NCI-H146 (cell line): ENCODE results near the gene B3GNT8.
"Not testable (repeated sequence)": the region's sequence is repeated elsewhere in the genome, so short reads cannot be mapped to it uniquely, and the experiment has no call there.

Experiments
- DNase-seq: peaks from one replicate; lab custom pipeline; 2025; lab: John Stamatoyannopoulos, UW

B3GNT8 gene, protein sequence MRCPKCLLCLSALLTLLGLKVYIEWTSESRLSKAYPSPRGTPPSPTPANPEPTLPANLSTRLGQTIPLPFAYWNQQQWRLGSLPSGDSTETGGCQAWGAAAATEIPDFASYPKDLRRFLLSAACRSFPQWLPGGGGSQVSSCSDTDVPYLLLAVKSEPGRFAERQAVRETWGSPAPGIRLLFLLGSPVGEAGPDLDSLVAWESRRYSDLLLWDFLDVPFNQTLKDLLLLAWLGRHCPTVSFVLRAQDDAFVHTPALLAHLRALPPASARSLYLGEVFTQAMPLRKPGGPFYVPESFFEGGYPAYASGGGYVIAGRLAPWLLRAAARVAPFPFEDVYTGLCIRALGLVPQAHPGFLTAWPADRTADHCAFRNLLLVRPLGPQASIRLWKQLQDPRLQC

DNA sequence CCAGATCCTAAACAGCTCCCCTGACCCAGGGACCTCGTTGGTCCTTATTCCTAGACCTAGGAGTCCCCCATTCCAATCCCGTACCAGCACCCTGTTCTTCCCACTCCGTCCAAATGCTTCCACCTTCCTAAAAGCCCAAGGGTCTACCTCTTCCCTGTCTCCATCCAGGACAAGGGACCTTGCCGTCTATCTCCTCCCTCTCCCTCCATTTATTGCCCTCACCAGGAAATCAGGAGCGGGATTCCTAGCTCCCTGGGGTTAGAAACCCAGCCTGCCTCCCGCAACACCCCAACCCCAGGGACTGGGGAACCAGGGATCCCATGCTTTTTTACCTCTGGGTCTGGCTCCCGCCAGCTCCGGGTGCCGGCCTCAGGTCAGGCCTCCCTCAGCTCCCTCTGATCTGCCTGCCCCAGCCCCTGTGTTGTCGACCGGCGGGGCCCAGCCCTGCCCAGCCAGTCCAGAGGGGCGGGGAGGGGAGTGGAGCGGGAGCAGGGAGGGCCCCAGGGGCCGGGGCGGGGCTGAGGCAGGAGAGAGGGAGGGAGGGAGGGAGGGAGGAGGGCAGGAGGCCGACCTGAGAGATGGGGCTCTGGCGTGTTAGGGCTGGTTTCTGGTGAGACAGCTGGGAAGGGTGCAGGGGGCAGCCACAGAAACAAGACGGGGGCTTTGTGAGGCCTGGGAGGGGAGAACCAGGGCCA lies at the start of gene B3GNT8:
Gene B3GNT8 (minus strand): TSS at position 423 of the 695 bp plus-strand sequence. CDS start 596 bp downstream, outside the sequence.
- DNase-seq, result peak; percentile 13

DNA sequence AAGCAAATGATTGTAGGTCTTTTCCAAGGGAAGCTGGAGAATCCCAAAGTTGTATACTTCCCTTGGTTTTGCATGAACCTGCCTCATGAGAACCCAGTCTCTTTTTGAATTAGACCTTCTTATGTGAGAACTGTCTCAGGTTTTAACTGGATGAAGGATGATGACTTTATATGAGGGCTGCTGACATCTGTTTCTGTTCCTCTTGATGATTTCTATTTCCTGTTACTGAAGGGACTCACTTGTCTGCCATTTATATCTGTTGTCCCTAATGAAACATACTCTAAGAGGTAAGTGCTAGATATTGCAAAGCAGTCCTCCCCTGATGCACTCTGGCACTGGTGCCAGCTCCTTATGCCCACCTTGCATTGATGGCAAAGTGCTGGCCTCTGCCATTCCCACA lies 49.4 kb upstream of the B3GNT8 start:
- no peak for DNase-seq

DNA sequence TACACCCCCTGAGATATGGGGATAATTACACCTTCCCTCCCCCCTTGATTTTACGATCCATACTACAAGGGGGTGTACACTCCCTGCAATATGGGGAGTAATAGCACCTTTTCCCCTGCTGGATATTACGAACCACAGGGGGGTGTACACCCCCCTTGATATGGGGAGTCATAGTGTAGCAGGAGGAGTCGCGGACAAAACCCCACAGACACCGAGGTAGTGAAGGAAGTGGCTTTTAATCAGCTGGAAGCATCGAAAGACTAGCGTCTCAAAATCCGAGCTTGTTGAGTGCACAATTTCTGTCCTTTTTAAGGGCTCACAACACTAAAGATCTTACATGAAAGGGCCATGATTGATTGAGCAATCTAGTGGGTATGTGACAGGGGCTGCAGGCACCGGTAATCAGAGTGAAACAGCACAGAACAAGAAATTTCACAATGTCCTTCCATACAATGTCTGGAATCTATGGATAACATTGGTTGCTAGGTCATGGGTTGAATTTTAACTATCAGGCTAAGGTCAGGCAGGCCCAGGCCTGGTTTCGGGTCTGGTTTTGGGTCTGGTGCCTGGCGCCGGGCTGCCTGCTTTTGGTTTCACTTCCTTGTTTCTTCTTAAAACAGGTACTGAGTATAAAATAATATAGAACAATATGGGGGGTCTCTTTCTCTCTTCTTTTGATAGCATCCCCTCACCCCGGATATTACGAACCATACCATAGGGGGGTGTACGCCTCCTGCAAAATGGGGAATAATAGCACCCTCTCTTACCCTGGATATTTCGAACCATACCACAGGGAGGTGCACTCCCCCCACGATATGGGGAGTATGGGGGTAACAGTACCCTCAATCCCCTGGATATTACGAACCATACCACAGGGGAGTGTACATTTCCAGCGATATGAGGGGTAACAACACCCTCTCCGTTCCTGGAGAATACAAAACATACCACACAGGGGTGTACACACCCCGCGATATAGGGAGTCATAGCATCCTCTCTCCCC lies 36.4 kb upstream of the B3GNT8 start:
- not testable (repeated sequence) for DNase-seq

DNA sequence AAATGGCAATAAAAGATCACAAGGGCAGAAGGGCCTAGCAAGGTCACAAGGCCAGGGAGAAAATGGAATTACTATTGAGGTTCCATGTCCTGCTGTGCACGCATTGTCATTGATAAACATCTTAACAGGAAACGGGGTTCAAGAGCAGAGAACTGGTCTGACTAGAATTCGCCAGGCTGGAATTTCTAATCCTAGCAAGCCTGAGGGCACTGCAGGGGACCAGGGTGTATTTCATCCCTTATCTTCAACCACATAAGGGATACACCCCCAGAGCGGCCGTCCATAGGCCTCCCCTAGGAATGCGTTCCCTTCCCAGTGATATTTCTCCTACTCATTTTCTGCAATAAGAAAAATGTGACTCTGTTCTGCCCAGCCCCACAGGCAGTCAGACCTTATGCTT lies 35.3 kb upstream of the B3GNT8 start:
- DNase-seq, result no peak

DNA sequence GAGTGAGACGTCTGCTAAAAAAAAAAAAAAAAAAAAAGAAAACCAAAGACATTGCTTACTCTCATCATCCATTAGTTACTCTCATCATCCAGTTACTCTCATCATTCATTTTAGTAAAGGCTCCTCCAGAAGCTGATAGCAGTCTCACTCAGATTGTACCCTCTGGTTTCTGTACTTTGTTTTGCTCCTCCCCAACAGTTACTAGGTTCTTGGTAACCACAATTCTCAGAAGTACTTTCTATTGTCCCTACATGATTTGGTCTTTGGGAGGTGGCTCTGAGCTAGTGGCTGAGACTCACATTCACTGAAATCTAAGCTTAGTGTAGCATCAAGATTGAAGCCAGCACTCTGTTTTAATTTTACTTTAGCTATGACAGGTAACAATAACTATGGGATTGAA lies 30.1 kb upstream of the B3GNT8 start:
- no peak for DNase-seq

DNA sequence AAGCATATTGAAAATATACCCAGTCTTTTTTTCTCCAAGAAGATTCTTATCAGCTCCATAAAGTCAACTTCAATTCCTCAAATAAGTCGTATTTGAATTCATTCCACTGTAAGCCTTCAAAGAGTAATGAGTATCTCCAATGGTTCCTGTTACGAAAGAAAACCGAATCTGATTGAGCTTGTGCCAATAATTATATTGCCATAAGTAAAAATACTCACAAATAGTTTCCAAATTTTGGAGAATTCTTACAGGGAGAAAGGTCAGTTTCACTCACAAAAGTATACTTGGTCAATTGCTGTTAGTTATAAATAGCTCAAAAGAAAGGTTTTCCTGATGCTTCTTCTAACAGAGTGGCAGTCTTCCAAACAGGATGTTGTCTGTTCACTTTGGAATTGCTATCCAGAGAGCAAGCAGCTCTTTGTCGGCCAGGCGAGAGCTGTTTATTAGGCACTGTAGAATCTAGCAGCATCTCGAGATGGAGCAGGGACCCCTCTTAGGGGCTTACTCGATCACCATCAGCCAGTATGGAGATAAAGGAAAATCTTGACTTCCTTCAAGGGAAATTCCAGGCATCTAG lies 29.3 kb upstream of the B3GNT8 start:
- no peak for DNase-seq

DNA sequence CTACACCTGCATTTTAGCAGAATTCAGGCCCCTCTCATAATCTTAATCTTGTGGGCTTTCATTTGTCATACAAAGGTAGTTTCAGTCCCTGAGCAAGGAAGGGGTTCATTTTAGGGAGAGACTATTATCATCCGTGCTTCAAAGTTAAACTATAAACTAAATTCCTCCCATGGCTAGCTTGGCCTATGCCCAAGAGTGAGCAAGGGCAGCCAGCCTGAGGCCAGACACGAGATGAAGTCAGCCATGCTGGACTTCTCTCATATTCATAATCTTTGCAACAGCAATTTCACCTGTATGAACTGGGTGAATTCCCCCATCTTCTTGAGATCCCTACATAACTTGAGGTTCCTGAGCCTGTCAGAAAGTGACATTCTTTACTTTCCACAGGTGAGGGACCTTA lies 28.8 kb upstream of the B3GNT8 start:
- no peak for DNase-seq

DNA sequence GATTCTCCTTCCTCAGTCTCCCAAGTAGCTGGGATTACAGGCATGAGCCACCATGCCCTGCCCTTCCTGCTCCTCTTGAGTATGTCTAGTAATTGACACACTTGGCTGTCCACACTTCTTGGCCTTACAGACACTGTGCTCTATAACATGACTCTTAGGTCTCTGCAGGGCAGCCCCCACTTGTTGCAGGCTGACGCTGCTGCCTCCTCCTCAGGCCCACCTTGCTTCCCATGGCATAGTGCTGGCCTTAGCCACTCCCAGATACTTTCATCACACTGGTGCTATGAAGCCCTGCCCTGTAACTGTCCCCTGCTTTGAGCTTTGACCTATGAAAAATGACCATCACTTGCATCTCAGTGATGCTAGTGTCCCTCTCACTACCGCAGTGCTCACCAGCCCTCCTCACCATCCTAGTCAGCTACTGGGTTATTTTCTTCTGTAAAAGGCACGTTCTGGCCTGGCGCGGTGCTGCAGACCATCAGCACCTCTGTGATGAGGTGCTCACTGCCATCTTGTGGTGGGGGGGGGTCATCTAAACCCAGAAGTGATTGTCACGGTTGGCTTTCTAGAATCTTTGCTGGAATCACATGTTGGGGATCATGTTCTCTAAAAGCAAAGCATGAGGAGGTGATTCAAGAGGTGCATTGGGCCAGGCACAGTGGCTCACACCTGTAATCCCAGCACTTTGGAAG lies 25.6 kb upstream of the B3GNT8 start:
- no peak for DNase-seq

DNA sequence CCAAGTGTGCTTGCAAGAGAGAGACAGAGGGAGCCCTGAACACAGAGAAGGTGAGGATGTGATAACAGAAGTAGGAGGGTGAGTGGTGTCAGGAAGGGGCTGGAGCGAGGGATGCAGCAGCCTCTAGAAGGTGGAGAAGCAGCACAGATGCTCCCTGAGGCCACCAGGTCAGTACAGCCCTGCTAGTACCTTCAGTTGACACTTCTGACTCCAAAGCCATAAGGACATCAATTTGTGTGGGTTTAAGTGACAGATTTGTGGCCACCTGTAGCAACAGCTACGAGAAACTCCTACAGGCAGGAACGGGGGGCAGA lies 22.6 kb upstream of the B3GNT8 start:
- no peak for DNase-seq

DNA sequence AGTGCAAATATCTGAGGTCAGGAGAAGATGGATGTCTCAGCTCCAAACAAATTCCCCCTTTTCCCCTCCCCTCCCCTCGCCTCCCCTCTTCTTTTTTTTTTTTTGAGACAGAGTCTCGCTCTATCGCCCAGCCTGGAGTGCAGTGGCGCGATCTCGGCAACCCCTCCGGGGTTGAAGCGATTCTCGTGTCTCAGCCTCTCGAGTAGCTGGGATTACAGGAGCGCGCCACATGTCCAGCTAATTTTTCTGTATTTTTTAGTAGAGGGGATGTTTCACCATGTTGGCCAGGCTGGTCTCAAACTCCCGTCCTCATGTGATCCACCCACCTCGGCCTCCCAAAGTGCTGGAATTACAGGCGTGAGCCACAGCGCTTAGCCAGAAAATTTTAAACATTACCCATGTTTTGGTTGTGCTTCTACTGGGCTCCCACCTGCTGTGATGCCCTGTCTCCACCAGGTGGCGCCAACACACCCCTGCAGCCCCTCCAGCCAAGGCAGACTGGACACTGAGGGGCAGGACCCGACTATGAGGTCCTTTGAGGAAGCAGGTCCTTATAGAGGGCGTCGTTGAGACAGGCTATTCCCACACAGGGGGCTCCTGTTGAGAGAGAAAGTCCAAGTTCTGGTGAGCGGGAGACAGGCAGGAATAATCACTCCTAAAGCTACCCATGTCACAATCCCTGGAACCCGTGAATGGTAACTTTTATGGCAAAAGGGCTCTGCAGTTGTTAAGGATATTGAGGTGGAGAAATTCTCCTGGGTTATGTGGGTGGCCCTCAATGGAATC lies 22.1 kb upstream of the B3GNT8 start:
- DNase-seq, result peak; percentile 69

DNA sequence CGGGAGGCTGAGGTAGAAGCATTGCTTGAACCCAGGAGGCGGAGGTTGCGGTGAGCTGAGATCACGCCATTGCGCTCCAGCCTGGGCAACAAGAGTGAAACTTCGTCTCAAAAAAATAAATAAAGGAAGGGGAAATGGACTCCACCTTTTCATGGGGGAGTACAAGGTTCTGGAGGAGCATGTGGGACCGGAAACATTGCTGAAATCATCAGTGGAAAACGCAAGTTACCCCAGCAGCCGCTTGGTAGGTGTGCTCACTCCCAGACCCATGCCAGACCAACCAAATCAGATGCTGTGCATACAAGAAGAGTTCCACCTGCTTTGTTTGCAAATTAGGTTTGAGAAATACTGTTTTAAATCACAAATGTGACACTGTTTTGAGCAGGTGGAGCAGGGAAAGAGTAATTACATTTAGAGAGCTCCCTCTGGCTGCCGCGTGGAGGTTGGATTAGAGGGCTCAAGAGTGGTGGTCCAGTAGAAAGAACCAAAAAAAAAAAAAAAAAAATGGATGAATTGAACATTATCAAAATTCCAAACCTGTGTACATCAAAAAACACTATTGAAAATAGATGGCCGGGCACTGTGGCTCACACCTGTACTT lies 20.7 kb upstream of the B3GNT8 start:
- no peak for DNase-seq

DNA sequence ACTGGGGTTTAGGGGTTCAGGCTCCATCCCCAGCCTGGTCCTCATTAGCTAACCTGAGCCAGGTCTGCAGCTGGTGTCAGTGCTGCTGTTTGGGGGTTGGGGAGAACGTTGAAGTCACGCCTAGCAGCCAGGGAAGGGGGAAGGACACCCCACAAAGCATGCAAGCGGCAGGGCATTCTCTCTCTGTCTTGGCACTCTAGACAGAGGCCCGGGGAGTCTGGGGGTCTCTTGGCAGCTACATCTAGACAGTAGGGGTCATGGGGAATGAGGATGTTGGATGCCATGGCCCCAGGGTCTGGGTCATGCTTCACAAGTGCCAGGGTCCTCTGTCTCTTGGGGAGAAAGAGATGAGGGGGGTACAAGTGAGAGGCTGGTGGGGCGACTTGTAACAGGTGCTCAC lies 18.4 kb upstream of the B3GNT8 start:
- no peak for DNase-seq

DNA sequence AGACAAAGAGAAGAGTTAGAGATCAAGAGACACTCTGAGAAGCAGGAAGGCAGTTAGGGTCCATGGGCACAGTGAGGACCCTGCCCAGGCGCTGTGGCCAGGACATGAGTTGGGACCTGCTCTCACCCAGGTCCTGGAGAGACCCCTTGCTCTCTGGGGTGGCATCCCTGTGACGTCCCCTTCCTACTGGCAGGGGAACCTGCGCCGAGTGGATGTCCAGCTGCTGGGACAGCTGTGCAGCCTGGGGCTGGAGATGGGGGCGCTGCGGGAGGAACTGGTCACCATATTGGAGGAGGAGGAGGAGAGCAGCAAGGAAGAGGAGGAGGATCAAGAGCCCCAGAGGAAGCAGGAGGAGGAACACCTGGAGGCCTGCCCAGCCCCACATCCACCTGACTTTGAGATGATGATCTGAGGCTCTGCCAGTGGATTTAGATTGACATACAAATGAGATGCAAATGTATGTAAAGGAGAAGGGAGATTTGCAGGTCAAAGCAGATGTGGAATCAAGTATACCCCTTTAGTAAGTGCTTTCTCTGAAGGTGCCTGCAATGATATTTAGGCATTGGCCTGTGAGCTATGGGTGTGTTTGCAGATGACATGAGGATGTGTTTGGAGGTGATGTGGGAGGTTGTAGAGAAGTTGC lies 16.8 kb upstream of the B3GNT8 start:
- DNase-seq, result no peak

DNA sequence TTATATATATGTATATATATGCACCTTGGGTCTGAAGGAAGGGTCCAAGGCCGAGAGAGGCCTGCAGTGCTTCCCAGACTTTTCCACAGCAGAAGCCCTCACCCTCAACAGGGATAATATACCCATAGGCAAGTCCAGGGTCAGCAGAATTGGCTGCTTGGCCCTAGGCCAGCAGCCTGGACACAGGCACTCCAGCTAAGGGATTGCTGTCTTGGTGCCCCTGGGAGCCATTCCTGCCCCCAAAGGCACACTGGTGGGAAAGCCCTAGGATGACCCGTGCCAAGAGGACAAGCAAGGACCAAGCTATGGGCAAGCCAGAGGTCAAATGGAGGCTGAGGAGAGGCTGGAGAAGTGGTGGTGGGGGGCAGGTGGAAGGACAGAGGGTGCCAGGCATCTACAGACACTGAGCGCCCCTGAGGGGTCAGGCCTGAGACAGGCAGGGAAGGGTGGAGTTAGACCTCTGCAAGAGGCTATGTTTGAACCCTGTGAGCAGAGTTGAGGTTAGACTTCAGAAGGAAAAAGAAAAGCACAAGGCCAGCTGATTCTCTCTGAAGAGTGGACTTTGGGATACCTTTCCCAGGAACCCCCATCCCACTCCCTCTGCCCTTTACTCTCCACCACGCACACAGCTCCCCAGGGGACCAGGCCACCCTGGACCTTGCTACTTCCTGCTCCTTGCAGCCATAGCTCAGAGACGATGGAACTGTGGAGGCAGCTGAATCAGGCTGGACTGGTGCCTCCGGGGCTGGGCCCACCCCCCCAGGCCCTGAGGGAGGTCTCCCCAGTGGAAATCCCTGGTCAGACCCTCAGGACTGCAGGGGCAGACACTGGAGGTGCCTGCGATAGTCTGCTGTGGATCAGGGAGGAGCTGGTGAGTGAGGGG lies 15.5 kb upstream of the B3GNT8 start, which contains the start of gene ERICH4:
Gene ERICH4 (plus strand): TSS at position 684 of the 883 bp plus-strand sequence. CDS start 14 bp downstream, at position 698.
- DNase-seq, result no peak

DNA sequence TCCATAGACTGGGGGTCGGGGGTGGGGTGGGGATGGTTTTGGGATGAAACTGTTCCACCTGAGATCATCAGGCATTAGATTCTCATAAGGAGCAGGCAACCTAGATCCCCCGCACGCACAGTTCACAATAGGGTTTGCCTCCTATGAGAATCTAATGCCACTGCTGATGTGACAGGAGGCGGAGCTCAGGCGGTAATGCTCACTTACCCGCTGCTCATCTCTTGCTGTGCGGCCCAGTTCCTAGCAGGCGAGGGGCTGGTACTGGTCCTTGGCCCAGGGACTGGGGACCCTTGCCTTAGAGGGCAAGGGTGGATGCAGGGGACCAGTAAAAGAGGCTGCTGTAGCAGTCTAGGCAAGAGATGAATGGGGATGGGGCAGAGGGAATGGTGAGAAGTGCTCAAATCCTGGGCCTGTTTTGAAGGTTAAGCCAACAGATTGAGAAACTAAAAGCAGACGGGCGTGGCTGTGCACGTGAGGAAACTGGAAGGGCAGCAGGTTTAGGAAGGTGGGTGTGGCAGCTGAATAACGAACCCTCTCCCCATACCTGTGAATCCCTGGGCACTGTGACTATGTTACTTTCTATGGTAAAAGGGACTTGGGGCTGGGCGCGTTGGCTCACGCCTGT lies 14.3 kb upstream of the B3GNT8 start:
- no peak for DNase-seq

DNA sequence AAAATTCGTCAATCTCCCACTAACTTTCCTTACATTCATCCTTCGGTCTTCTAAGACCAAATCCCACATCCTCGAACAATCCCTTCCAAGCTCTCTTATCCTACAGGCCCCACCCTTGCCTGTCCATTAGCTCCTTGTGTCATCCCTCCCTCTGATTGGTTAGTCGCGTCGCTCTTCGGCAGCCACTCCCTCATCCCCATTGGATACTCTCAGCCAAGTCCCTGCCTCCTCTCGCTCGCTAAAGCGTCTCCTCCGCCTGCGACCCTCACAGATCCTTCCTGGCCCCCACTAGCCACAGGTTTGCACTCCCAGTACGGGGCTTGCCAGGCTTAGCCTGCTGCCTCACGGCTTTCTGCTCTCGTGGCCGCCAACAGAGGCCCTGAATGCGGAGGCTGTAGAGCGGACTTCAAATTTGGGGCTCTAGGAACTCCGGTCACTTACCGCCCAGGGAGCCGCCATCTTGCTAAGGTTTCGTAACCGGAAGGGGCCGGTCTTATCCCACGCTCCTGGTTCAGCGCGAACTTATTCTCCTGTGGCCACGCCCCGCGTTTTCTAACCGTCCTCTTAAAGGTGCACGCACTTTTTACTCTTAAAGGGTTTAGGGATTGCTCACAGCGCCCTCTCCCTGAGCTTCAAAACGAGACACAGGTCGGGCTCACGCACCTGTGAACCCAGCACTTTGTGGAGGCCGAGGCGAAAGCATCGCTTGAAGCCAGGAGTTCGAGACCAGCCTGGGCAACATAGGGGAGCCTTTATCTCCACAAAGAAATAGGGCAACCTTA lies 12.5 kb upstream of the B3GNT8 start, which contains the start of gene DMAC2:
Gene DMAC2 (minus strand): TSS at position 472 of the 782 bp plus-strand sequence. CDS start 13 bp downstream, at position 459.
- peak; percentile 99 for DNase-seq

DNA sequence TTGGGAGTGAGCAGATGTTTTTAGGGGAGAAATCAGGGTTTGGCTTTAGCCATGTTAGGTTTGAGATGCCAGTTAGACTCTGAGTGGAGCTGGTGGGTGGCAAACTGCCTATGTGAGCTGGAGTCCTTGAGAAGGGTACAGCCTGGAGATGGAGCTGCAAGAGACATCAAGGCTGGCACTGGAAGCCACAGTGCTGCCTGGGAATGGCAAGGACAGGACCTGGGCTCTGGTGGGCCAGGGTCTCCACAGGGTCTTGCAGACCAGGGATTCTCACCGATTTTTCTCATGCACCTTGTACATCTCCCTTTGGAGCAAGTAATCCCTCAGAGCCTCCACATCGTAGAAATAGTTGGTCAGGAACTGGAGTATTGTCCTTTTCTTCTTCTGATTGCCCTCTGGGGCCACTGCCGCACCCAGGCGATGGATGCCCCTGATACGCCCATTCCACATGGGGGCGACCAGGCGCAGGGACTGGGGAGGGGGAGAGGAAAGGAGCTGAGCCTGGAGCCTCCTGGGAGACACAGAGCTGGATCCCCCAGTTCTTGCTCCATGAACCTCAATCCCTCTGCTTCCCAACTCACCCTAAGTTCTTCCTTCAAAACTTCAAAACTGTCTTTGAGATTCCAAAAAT lies 10.9 kb upstream of the B3GNT8 start:
- DNase-seq, result no peak
